Measurements from ENCODE around the gene GLS2. TPM values are rescaled to one million over a fixed set of nuclear protein-coding genes. Genes with fewer than 3 reads are reported as not detected.

The GLS2 gene
- total and polyA plus RNA-seq, 2 donors (not counting 3 experiments of a cell fraction or from before 2014, with no cell fraction given): 0.04 to 0.33 TPM

DNA sequence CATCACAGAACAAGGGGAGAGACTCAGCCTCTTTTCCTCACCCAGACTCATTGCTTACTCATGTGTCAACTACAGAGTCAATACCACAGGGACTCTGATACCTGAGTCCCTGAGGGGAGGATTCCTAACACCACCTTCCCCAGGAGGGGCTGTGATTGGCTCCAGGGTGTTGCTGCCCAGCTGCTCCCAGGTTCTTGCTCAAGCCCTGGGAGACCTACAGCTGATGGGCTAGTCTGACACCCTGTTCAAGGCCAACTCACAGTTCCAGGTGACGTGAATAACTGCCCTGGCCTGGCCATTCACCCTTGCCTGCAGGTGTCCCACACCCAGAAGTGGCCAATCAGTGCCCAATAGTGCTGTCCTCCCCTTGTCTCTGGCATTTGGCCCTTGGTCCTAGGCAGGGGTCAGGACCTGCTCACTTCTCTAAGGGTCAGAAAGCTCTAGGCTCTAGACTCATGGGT lies 11.0 kb downstream of the GLS2 start:
- Histone ChIP-seq H3K9ac (replicated peaks; ENCODE audit: extremely low read depth, insufficient read depth, low read length) (no peak overlapping the region), H3K4me1 (ENCODE audit: control insufficient read depth, extremely low read depth, insufficient read depth, low read length) (no peaks in the 10 kb centered on the region), H3K9me3 (replicated peaks; ENCODE audit: control insufficient read depth, insufficient read depth, low read length) (no peaks in the 10 kb centered on the region), H3K4me2 (ENCODE audit: insufficient read depth, low read length) (no peak overlapping the region), H3K9me1 (replicated peaks; ENCODE audit: control insufficient read depth, extremely low read depth, insufficient read depth, low read length) (no peaks in the 10 kb centered on the region), H3K79me2 (ENCODE audit: control insufficient read depth, insufficient read depth, low read length) (no peaks in the 10 kb centered on the region), H3K27me3 (ENCODE audit: control insufficient read depth in 2 of 2, insufficient read depth in 2 of 2, low read length in 2 of 2) (no peaks in the 10 kb centered on the region), H3K4me3 (replicated peaks in 1 of 3; ENCODE audit: insufficient read depth in 1 of 3, low read depth in 1 of 3, low read length in 3 of 3) (no peak overlapping the region), H2AFZ (ENCODE audit: low read depth, low read length) (no peak overlapping the region), H4K20me1 (replicated peaks; ENCODE audit: control insufficient read depth, extremely low read depth, insufficient read depth, low read length) (no peaks in the 10 kb centered on the region), H3K27ac (ENCODE audit: insufficient read depth, low read depth, low read length) (no peak overlapping the region), H3K36me3 (ENCODE audit: control insufficient read depth in 2 of 2, extremely low read depth in 1 of 2, insufficient read depth in 2 of 2, low read length in 2 of 2) (peaks cover 0 to under 1% of the 10 kb centered on the region in 2 experiments)
- dilution Hi-C loops (cut with MboI; ENCODE audit: extremely low pct_ligation_motif_present, low sequenced_read_pairs): no loop called here
- ChIA-PET POLR2A (no interaction called here), CTCF (no interaction called here)
- FAIRE-seq: no peak
- DNase-seq (ENCODE audit: low read depth, low spot score): no peak
- BruUV-seq (replicated peaks): no TSS peak
- no peak for TF ChIP-seq EZH2 (IDR thresholded peaks at IDR 0.05; ENCODE audit: borderline replicate concordance, low read depth, low read length, severe bottlenecking)
- TF ChIP-seq POLR2A (IDR thresholded peaks at IDR 0.05; ENCODE audit: low read depth, low read length): no peak
- no peak for TF ChIP-seq MYC (IDR thresholded peaks at IDR 0.05; ENCODE audit: low read depth, low read length)
- TF ChIP-seq GATA2 (IDR thresholded peaks at IDR 0.05; ENCODE audit: insufficient read depth, insufficient read length, low read depth, low read length): no peak
- no peak for TF ChIP-seq FOS (IDR thresholded peaks at IDR 0.05; ENCODE audit: borderline replicate concordance, insufficient read depth, low read length)
- TF ChIP-seq, protein P1, sequence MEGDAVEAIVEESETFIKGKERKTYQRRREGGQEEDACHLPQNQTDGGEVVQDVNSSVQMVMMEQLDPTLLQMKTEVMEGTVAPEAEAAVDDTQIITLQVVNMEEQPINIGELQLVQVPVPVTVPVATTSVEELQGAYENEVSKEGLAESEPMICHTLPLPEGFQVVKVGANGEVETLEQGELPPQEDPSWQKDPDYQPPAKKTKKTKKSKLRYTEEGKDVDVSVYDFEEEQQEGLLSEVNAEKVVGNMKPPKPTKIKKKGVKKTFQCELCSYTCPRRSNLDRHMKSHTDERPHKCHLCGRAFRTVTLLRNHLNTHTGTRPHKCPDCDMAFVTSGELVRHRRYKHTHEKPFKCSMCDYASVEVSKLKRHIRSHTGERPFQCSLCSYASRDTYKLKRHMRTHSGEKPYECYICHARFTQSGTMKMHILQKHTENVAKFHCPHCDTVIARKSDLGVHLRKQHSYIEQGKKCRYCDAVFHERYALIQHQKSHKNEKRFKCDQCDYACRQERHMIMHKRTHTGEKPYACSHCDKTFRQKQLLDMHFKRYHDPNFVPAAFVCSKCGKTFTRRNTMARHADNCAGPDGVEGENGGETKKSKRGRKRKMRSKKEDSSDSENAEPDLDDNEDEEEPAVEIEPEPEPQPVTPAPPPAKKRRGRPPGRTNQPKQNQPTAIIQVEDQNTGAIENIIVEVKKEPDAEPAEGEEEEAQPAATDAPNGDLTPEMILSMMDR (IDR thresholded peaks at IDR 0.05; ENCODE audit: extremely low read depth in 1 of 2, insufficient read depth in 1 of 2, low read depth in 1 of 2, low read length in 2 of 2): no peak
- no peak for TF ChIP-seq JUN (IDR thresholded peaks at IDR 0.05; ENCODE audit: borderline replicate concordance, insufficient read depth, insufficient read length, low read depth)
- intact Hi-C loops (cut with micrococcal nuclease): no loop called here

Measured in endothelial cell of umbilical vein (primary cell).